NCI-H1417 (cell line): ENCODE results near the gene BRCA1.
"Not testable (repeated sequence)": the region's sequence is repeated elsewhere in the genome, so short reads cannot be mapped to it uniquely, and the experiment has no call there.

Source experiments
- DNase-seq, 3 experiments: peaks; one replicate each; lab custom pipeline; 2025; lab: John Stamatoyannopoulos, UW

The BRCA1 gene

DNA sequence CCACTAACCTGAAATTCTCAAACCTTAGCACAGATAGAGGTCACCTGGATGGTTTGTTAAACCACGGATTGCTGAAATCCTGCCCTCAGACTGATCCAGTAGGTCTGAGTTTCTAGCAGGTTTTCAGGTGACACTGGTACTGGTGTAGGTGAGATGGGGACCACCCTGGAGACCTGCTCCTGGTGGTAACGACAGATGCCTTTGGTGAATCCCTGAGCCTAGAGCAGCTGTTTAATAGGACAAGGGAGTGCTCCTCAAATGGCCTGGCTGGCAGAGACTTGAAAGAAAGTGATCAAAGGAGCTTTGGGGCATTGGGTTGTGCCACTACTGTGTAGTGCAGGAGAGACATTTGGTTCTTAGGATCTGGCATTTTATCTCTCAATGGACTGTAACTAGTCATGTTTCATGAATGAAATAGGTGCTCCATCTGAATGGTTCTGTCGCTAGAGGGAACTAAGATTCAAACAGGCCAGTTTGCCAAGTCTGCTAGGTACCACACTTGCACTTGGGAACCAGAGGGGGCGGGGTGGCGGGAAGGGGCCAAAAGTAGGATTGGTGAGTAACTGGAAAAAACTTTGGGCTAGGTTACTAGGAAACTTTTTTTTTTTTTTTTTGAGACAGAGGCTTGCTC lies 121.5 kb downstream of the BRCA1 start:
- DNase-seq, result no peak

DNA sequence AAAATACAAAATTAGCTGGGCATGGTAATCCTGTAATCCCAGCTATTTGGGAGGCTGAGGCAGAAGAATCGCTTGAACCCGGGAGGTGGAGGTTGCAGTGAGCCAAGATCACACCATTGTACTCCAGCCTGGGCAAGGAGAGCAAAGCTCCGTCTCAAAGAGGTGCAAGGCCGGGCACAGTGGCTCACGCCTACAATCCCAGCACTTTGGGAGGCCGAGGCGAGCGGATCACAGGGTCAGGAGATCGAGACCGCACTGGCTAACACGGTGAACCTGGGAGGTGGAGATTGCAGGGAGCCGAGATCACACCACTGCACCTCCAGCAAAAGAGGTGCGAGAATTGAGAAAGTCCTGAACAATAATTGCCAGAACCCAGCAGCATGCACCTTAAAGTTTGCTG lies 124.3 kb downstream of the BRCA1 start:
- not testable (repeated sequence) for DNase-seq

DNA sequence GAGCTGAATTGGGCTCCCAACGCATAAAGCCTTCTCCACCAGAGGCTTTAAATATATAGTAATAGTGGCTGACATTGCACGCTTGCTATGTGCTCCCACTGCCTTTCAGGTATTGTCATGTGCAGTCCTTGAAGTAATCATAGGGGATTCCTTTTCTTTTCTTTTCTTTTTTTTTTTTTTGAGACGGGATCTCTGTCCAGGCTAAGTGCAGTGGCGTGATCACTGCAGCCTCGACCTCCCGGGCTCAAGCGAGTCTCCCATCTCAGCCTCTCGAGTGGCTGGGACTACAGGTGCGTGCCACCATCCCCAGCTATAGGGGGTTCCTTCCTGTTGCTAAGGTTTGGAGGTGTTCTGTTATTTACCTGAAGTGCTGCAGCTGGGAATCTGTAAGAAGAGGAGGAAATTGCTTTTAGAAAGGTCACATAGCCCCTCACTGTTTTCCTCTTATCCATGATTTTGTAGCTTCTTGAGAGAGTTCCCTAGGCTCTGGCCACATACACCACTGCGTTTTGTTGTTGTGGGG lies 126.1 kb downstream of the BRCA1 start:
- no peak for DNase-seq

DNA sequence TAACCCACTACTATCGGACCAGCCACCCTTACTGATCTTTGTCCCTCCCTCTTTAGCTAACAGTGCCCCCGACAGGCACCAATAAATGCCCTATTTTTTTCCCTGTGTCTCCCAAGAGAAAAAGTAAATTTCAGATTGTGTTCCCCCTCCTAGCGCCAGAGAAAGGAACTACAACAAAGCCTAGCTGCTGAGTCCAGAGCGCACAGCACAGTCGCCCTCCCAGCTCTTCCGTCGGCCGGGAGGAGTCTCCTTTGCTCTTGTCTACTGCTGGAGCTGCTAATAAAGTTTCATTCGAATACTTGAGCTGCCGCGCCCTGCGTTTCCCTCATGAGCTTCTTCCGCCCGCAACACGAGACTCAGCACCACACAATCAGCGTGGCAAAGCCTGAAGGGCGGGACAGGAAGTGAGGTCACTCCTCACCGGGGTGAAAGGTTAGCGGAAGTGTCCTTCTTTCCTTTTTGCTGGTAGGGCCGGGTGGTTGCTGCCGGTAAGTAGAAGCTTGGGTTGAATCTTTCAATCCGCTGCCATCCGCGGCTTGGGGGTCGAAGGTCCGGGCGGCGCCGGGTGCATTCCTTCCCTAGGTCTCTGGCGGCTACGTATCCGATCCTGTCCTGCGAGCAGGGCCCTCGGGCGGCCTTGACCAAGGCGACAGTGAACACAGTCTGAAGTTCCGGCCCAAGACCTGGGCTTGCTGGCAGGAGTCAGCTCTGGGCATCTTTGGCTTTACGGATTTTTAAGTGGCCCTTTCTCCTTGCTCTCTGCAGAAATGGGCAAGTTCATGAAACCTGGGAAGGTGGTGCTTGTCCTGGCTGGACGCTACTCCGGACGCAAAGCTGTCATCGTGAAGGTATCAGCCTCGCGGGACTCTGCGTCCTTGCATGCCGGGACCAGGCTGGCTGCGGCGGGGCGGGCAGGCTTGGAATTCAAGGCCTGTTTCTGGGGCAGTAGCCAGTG lies 126.9 kb downstream of the BRCA1 start, which contains the start of gene RPL27:
Gene RPL27, plus strand, starts transcription at position 436 of the 955 bp plus-strand sequence. Its CDS starts 332 bp downstream, at position 768.
- peak; percentile 98 to 100 (median 99) for DNase-seq

DNA sequence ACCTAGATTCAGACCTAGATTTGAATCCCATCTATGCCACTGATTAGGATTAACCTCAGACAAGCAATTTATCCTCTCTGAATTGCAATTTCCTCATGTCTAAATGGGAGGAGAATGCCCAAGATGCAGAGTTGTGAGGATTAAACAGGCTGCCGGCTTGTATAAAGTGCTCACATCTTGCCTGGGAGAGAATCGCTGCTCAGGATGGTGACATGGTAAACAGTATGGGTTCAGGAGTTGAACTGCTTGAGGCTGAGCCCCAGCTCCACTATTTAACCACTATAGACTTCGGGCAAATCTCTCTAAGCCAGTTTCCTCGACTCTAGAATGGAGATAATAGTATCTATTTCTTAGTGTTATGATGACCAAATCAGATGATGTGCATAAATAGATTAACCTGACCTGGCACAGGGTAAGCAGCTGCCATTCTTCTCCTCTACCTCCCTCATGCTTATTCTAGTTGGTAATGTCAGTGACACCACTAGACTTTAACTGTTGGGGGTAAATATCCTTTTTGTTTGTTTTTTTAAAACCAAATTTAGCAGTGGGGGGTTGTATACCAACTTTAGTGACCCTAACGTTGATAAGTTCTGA lies 127.7 kb downstream of the BRCA1 start:
- no peak for DNase-seq
